Neural cell (in vitro differentiated cells): ENCODE data around the gene GPR26.

ENCODE experiments used
- POLR2AphosphoS5 ChIP-seq: IDR thresholded peaks from 2 replicates; pipeline ENCODE4 v1.6.1; 2012
- TAF1 ChIP-seq: IDR thresholded peaks from 2 replicates; pipeline ENCODE4 v1.6.1; 2012; ENCODE audit warnings: low read depth
- TF ChIP-seq, protein P1 (sequence below): fragments of 450-650 bp; IDR thresholded peaks from 2 replicates; pipeline ENCODE4 v1.5.1; 2014; ENCODE audit warnings: antibody characterized with exemption, mild to moderate bottlenecking, moderate library complexity; ENCODE audit not compliant: poor library complexity, severe bottlenecking
- TF ChIP-seq, protein P2 (sequence below): IDR thresholded peaks from 2 replicates; pipeline ENCODE4 v1.6.1; 2012; ENCODE audit warnings: borderline replicate concordance

DNA sequence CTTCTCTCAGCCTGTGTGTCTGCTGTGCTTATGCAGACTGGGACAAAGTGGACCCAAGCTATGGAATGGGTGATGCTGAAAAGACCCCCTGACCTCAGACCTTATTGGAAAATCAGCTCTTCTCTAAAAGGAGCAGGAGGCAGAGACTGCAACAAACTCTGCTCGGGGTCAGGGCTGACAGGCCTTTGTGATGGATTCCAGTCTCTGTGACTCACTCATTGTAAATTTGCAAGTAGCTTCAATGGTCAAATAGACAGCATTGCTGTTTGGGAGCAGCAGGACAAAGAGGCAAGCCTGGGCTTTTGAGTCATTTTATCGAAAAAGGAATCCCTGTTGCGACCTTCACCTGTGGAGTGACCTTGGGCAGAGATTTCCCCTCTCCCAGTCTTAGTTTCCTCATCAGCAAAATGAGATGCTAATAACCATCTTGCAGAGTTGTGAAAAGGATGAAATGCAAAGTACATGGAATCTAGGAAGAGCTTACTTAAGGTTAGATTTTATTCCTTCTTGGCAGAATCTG, 26.1 kb upstream of the GPR26 start:
- TF ChIP-seq, protein P1, sequence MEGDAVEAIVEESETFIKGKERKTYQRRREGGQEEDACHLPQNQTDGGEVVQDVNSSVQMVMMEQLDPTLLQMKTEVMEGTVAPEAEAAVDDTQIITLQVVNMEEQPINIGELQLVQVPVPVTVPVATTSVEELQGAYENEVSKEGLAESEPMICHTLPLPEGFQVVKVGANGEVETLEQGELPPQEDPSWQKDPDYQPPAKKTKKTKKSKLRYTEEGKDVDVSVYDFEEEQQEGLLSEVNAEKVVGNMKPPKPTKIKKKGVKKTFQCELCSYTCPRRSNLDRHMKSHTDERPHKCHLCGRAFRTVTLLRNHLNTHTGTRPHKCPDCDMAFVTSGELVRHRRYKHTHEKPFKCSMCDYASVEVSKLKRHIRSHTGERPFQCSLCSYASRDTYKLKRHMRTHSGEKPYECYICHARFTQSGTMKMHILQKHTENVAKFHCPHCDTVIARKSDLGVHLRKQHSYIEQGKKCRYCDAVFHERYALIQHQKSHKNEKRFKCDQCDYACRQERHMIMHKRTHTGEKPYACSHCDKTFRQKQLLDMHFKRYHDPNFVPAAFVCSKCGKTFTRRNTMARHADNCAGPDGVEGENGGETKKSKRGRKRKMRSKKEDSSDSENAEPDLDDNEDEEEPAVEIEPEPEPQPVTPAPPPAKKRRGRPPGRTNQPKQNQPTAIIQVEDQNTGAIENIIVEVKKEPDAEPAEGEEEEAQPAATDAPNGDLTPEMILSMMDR, result no peak
- TF ChIP-seq POLR2AphosphoS5 (no peak), TAF1 (no peak)
- TF ChIP-seq, protein P2, sequence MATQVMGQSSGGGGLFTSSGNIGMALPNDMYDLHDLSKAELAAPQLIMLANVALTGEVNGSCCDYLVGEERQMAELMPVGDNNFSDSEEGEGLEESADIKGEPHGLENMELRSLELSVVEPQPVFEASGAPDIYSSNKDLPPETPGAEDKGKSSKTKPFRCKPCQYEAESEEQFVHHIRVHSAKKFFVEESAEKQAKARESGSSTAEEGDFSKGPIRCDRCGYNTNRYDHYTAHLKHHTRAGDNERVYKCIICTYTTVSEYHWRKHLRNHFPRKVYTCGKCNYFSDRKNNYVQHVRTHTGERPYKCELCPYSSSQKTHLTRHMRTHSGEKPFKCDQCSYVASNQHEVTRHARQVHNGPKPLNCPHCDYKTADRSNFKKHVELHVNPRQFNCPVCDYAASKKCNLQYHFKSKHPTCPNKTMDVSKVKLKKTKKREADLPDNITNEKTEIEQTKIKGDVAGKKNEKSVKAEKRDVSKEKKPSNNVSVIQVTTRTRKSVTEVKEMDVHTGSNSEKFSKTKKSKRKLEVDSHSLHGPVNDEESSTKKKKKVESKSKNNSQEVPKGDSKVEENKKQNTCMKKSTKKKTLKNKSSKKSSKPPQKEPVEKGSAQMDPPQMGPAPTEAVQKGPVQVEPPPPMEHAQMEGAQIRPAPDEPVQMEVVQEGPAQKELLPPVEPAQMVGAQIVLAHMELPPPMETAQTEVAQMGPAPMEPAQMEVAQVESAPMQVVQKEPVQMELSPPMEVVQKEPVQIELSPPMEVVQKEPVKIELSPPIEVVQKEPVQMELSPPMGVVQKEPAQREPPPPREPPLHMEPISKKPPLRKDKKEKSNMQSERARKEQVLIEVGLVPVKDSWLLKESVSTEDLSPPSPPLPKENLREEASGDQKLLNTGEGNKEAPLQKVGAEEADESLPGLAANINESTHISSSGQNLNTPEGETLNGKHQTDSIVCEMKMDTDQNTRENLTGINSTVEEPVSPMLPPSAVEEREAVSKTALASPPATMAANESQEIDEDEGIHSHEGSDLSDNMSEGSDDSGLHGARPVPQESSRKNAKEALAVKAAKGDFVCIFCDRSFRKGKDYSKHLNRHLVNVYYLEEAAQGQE, result no peak
